Epithelial cell of esophagus (primary cell): Measurements from ENCODE around the gene MYCN.
"Not testable (repeated sequence)": the region's sequence is repeated elsewhere in the genome, so short reads cannot be mapped to it uniquely, and the experiment has no call there.

ENCODE experiments used
- DNase-seq: peaks from one replicate; pipeline ENCODE4 v3.0.0; 2010; ENCODE audit warnings: low read depth
- H3K4me3 ChIP-seq: 2 replicates; pipeline ENCODE4 v1.5.1; 2011; ENCODE audit warnings: mild to moderate bottlenecking, low read length, control low read depth
- CTCF ChIP-seq: IDR thresholded peaks from 2 replicates; pipeline ENCODE4 v1.5.1; 2011; ENCODE audit warnings: low read depth, mild to moderate bottlenecking, low read length, control low read depth, inconsistent platforms; ENCODE audit not compliant: insufficient read depth; ENCODE audit errors: missing control alignments

The MYCN gene

GRCh38 chr2:15948704-15948957 lies 8.3 kb downstream of the MYCN start:
- no peak for DNase-seq
- no peak for TF ChIP-seq CTCF
- no peak overlapping the region for H3K4me3 ChIP-seq

GRCh38 chr2:15949126-15949525 lies 8.8 kb downstream of the MYCN start:
- TF ChIP-seq CTCF: no peak

GRCh38 chr2:15949551-15949950 lies 9.2 kb downstream of the MYCN start:
- no peak for DNase-seq
- H3K4me3 ChIP-seq: no peak overlapping the region
- no peak for TF ChIP-seq CTCF

More at GRCh38 chr2:15949126-15949525, 8.8 kb downstream of the MYCN start:
- no peak overlapping the region for H3K4me3 ChIP-seq
- DNase-seq: no peak

- DNase-seq: no peak
- TF ChIP-seq CTCF: no peak
- H3K4me3 ChIP-seq: no peak overlapping the region
Measured at GRCh38 chr2:15950088-15950952, 10.0 kb downstream of the MYCN start.

- DNase-seq: not testable (repeated sequence)
Measured at GRCh38 chr2:15951936-15952335, 11.6 kb downstream of the MYCN start.

GRCh38 chr2:15952451-15953146 lies 12.2 kb downstream of the MYCN start:
- no peak for TF ChIP-seq CTCF
- no peak overlapping the region for H3K4me3 ChIP-seq
- DNase-seq: no peak

More at GRCh38 chr2:15951936-15952335, 11.6 kb downstream of the MYCN start:
- not testable (repeated sequence) for H3K4me3 ChIP-seq

- H3K4me3 ChIP-seq: no peak overlapping the region
- no peak for TF ChIP-seq CTCF
- DNase-seq: no peak
Measured at GRCh38 chr2:15953147-15953630, 12.8 kb downstream of the MYCN start.
